Ammon's horn (tissue), 1 donor: ENCODE results near the gene EMSY.

Experiments used
- DNase-seq: peaks from one replicate; pipeline ENCODE4 v3.0.0-alpha.2; 2016; ENCODE audit warnings: low spot score

The EMSY gene

DNA sequence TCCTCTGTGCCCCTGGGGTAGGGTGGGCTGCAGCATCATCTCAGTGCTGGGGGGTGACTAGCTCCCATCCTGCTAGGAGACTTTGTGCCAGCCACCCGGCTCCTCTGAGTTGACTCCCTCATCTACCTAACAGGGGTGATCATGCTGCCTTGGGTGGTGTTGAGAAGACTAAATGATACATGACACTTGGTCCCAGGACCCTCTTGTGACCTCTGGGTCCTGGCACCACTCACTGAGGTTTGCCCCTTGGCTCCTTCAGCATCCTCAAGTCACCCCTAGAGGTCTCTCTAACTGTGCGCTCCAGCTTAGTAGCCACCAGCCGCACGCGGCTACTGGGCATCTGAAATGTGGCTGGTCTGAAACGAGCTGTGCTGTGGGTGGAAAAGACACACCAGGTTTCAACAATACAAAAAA is 153.6 kb downstream of the EMSY start:
- DNase-seq, result no peak

DNA sequence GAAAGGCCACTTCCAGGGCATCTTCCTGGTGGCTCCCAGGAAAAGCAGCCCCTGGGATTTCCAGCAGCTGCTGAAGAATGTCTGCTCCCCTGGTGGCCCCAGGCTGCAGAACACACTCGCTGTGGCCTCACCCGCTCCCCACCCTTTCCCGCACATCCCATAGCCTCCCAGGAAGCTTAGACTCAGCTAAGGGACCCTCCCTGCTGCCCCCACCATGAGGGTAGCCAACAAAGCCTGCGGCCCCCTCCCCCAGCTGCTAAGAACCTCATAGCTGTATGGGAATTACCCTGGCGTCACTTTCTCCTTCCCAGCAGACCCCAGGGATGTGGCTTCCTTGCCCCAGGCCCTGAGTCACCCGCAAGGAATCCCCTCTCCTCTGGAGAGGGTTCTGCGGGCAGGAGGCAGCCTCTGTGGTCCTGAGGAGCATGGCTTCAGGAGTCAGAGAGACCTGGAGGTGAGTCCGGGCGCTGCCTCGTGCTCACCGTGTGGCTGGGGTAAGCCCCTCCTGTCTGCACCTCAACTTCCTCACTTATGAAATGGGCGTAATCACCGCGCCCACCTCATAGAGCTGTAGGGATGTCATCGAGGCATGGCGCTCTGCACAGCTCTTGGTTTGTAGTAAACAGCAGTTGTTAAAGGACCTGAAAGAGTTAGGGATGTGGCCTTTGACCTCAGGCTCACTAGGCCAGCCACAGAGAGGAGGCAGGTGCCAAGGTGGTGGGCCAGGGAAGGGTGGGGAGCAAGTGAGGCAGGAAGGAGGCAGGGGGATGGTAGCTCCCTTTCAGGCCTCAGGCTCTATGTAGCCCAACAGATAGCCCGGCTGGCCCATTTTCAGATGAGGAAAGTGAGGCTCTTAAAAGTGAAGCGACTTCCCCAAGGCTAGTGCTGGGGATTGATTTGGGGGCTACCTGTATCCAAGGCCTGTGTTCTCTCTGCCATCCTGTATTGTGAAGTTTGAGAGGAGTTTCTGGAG is 154.5 kb downstream of the EMSY start:
- DNase-seq, result no peak

DNA sequence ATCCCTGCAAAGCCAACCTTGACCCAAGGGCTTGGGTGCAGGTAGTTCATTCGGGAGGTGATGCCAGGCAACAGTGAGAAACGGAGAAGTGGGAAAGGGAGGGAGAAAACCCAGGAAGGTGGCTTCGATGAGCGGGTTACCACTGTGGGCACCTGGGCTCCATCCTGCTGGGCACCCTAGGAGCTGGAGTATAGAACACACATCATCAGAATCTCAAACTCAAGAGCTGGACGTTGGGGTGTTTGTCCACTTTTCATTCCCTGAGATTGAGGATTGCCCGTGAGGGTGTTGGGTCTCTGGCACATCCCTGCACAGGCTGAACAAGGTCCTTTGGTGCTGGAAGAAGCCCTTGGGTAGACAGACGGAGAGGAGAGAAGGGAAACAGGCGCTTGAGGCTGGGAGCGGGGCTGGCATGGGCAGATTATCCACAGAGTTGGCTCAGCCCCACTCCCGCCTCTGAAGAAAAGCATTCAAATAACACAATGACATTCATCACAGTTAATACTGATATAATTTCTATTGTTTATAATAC is 155.4 kb downstream of the EMSY start:
- DNase-seq, result no peak

DNA sequence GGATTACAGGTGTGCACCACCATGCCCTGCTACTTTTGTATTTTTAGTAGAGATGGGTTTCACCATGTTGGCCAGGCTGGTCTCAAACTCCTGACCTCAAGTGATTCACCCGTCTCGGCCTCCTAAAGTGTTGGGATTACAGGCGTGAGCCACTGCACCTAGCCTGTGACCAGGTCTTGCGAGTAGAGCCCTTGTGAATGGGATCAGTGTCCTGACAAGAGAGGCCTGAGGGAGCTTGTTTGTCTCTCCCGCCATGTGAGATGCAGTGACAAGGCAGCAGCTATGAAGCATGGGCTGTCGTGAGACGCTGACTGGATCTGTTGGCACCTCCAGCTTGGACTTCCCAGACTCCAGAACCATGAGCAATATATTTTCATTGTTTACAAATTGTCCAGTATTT is 156.5 kb downstream of the EMSY start:
- DNase-seq, result no peak

DNA sequence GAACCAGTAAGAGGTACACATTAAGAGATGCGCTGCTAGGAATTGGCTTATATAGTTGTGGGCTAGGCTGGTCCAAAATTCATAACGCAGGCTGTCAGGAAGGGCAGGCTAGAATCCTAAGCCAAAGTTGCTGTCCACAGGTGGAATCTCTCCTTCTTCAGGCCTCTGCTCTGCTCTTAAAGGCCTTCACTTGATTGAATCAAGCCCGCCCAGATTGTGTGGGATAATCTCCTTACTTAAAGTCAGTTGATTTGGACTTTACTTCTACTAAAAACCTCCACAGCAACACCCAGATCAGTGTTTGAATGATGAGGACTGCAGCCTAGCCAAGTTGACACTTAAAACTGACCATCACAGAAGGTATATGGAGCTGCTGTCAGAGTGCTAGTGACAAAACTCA is 156.9 kb downstream of the EMSY start:
- no peak for DNase-seq

DNA sequence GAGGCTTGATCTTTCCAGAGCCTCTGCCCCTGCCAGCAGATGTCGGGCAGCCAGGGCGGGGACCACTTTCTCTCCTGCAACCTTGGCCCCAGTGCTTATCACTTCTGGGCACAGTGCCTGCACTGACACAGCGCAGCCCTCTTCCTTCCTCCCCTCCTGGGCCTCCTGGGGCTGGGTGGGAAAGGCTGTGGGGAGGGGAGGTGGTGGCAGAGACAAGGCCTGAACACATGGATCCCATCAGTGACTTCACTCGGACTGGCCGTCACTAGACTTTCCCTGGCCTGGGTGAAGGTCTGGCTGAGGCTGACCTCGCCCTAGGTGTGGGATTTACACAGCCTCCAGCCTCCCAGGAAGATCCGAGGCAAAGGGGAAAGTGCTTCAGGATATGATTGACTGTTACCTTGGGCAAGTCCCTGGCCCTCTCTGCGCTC is 157.6 kb downstream of the EMSY start:
- DNase-seq, result no peak
